ENCODE data around the gene ABHD15.

Gene ABHD15

GRCh38 chr17:29583324-29584248 is 16.7 kb upstream of the ABHD15 start:
- in situ Hi-C loops (cut with HindIII; ENCODE audit: low sequenced_read_pairs), result no loop called here

DNA sequence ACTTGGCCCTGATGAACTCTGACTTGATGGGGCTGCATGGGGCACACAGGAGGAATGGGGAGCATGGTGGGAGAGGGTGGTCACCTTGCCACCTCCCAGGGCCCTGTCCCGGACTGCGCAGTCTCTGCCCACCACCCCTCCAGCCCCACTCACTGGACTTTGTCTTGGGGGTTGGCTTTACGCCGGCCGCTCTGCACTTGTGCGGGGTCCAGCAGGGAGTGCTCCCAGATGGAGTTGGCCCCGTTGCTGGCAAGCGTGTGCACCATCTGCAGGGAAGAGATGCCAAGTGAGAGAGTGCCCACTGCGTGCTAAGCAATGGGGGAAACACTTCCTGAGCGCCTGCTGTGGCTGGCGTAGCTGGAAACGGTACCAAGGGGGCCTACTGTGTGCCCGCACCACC is 15.9 kb upstream of the ABHD15 start:
- in situ Hi-C loops (cut with HindIII; ENCODE audit: low sequenced_read_pairs), result no loop called here

GRCh38 chr17:29582254-29582765 is 15.5 kb upstream of the ABHD15 start:
- in situ Hi-C loops (cut with HindIII; ENCODE audit: low sequenced_read_pairs), result no loop called here

GRCh38 chr17:29581583-29582253 is 14.9 kb upstream of the ABHD15 start:
- in situ Hi-C loops (cut with HindIII; ENCODE audit: low sequenced_read_pairs), result no loop called here

GRCh38 chr17:29579866-29580771 is 13.3 kb upstream of the ABHD15 start:
- in situ Hi-C loops (cut with HindIII; ENCODE audit: low sequenced_read_pairs), result no loop called here

DNA sequence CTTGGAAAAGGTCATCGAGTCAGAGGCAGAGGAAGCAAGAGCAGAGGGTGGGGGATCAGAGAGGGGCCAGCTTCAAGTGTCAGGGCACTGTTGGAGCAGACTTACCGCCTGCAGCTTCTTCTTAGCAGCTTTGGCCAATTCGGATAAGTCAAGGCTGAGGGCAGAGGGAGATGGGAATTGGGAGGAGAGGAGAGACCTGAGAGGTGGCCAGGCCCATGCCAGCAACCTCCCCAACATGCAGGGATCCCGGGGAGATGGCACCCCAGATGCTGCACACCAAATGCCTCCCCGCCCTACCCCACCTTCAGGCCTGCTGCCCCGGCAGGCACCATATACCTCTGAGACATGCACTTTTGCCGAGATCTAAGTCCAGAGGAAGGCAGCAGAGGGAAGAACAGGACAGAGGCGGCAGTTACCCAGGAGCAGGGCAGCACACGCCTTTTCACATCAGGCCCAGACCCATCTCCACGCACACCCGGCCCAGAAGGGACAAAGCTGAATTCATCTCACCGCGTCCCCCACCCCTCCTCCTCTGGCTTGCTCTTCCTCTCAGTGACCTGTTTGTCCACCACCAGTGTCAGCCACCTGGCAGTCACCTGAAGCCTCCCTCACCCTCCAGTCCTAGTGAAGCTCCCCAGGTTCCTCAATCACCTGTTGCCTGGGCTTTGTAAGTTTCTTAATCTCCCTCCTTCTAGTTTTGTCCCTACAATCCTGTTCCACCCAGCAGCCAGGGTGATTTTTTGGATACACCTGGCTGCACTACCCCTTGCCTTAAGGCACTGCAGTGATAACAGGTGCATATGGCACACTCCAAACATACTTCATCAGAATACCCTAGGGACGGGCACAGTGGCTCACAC is 12.0 kb upstream of the ABHD15 start:
- in situ Hi-C loops (cut with HindIII; ENCODE audit: low sequenced_read_pairs), result no loop called here

DNA sequence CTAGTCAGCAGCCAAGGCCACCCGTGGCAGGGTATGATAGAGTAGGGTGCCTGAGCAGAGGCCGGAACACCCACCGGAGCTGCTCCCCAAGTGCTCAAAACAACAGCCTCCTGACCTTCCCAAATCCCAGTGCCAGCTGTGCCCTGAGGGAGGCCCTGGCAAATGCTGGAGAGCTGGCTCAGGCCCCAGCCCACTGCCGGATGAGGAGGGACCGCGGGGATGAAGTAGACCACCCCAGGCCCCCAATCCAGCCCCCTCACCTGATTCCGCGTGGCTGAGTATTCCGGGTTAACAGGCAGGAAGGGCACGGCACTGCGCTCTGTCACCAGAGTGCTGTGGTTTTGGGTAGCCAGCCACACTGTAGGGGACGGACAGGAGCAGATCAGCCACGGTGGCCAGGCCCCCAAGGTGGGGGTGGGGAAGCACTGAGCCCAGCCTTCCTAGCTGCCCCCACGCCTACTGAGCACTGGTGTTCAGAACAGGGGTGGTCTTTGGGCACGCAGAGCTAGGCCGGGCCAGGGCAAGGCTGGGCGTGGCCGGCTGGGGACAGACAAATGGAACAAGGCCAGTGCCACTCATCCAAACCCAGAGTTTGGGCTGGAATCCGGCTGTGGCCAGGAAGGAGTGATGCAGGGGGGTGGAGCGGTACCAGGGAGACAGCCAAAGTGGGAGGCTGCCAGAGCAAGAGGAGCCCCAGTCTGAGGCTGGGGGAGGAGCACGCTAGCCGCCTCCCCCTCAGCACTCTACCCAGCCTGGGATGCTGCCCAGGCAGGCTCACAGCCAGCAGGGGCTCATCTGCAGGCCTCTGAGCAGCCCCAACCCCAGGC is 10.8 kb upstream of the ABHD15 start:
- in situ Hi-C loops (cut with HindIII; ENCODE audit: low sequenced_read_pairs), result no loop called here

GRCh38 chr17:29577001-29577370 is 10.1 kb upstream of the ABHD15 start:
- in situ Hi-C loops (cut with HindIII; ENCODE audit: low sequenced_read_pairs), result no loop called here

GRCh38 chr17:29576214-29577000 is 9.6 kb upstream of the ABHD15 start:
- in situ Hi-C loops (cut with HindIII; ENCODE audit: low sequenced_read_pairs), result no loop called here

DNA sequence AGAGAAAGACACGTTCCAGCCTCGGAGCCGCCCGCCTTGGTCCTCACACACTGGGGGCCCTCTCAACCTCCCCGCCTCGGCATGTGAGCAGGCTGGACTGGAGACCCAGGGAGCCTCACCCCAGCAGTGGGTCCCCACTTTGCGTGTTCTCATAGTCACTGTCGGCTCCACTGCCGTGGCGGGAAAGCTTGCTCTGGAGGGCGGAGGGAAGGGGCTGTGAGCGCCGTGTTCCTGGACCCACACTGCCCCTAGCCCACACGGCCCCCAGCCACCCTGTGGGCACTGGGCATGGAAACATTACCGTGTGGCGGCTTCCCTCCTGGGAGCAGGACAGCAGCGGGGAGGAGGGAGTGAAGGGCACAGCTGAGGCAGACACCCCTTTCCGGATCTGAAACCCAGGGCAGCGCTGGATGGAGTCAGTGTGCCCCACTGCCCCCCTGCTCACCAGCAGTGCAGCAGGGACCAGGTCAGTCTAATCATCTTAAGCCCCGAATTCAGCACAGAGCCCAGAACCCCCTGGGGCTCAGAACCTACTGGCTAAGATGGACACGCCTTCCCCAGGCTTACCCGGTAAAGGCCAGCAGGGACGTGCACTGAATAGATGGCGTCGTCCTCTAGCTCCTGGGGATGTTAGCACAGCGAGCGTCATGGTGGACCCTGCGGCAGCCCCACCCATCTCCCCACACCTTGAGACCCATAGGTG is 8.8 kb upstream of the ABHD15 start:
- in situ Hi-C loops (cut with HindIII; ENCODE audit: low sequenced_read_pairs), result no loop called here

- in situ Hi-C loops (cut with HindIII; ENCODE audit: low sequenced_read_pairs), result no loop called here
These were observed 8.1 kb upstream of the ABHD15 start for GRCh38 chr17:29574732-29575510.

DNA sequence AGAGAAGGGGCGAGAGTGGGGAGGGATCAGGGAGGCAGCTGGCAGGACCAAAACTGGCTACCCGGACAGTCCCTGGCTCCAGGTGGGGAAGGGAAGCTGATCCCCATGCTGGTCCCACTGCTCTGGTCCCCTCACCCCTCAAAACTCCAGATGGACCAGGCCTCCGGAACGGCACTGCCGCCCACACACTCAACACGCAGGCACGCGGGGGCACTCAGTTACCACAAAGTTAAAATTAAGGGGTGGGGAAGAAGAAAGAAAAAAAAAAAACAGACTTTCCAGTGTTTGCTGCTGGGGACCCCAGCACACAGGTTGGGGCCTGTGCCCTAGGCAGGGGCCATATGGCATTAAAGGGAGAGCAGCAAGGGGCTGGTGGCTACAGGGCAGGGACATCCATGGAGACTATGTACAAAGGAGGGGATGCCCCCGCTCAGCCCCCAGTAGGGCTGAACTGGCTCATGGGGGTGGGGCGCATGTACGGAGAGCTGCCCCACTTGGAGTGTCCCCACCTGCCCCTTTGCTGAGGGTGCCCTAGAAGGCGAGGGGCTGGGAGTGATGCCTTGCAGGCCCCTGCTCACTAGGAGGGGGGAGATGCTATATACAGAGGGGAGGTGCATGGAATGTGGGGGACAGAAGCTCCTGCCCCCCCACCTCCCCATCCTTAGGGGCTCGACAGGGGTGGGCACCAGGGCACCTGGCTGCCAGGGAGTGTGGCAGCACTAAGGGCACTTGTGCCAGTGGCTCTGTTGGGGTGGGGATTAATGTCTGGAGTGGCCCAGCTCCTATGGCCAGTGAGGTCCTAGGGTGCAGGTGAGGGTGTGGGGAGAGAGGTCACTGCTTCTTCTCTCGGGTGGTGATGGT is 7.3 kb upstream of the ABHD15 start:
- in situ Hi-C loops (cut with HindIII; ENCODE audit: low sequenced_read_pairs), result no loop called here

- in situ Hi-C loops (cut with HindIII; ENCODE audit: low sequenced_read_pairs), result no loop called here
These were observed 6.7 kb upstream of the ABHD15 start for GRCh38 chr17:29573558-29573869.

DNA sequence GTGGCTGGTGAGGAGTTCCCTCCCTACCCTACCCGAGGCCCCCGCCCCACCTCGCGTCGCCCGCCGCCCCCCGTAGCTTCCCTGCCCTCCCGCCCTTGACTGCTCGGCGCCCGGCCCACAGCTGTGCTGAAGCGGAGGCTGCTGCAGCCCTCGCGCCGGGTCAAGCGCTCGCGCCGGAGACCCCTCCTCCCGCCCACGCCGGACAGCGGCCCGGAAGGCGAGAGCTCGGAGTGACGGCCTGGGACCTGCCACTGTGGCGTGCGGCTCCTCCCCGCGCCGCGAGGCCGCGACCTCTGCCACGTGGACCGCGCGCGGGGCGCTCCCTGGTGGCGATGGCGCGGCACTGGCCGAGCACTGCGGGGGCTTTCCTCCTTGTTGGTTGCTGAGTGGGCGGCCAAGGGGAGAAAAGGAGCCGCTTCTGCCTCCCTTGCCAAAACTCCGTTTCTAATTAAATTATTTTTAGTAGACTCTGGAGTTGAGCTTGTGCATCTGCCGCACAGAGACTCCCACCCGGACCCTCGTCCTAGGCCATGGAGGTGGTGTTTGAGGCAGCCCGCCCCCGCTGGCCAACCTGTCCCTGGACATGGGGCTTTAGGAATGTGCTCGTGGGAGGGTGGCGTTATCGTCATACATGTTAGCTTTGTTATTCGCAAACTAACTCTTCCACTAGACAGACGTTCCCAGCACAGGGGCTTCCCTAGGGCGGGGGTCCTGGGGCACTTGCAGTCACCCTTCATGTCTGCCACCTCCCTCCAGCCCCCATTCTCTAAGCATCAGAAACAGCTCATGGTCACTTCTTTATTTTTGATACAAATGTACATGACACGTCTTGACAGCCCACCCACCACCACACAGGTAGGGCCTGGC is 6.1 kb upstream of the ABHD15 start:
- in situ Hi-C loops (cut with HindIII; ENCODE audit: low sequenced_read_pairs), result no loop called here

- in situ Hi-C loops (cut with HindIII; ENCODE audit: low sequenced_read_pairs), result no loop called here
These were observed 5.2 kb upstream of the ABHD15 start for GRCh38 chr17:29571883-29572681.
